ENCODE data around the gene MN1. TPM values are rescaled to one million over a fixed set of nuclear protein-coding genes. Genes with fewer than 3 reads are reported as not detected.

Gene MN1
- total and polyA plus RNA-seq, 2 experiments from 2014 or later = 1.0 to 6.8 TPM

DNA sequence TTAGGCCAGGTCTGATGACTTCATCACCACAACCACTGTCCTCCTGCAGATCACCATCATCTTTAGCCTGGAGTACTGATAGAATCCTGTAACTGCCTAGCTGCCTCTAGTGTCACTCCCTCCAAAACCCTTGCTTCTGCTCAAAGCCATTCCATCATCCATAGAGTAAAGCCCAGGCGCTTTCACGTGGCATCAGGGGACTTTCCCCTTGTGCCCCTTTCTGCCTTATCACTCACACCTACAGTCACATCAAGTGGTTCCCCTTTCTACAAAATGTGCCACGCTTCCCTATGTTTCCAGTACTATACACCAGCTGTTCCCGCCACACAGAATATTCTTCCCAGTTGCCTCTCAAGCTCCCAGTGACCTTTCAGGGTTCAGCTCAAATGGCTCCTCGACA, 75.9 kb downstream of the MN1 start:
- Mint-ChIP-seq H3K27ac (no peak overlapping the region), H3K9me3 (peaks cover 34% of the 10 kb centered on the region), H3K27me3 (ENCODE audit: insufficient read depth, low read depth, poor library complexity) (peaks cover 7% of the 10 kb centered on the region), H3K4me3 (no peak overlapping the region), H3K36me3 (ENCODE audit: low read depth) (peaks cover 52% of the 10 kb centered on the region), H3K4me1 (peaks cover 31% of the 10 kb centered on the region)
- ATAC-seq = no peak
- no peak overlapping the region for H3K4me2 ChIP-seq
- peaks cover 32% of the 10 kb centered on the region for H3K4me1 ChIP-seq (ENCODE audit: insufficient read depth)
- H3K79me2 ChIP-seq (replicated peaks; ENCODE audit: insufficient read depth) = peaks cover 97% of the 10 kb centered on the region
- peaks cover 14% of the 10 kb centered on the region; the same call in 1 of the 2 replicates for H3F3A ChIP-seq (replicated peaks; ENCODE audit: low read depth)
- TF ChIP-seq, protein P1, sequence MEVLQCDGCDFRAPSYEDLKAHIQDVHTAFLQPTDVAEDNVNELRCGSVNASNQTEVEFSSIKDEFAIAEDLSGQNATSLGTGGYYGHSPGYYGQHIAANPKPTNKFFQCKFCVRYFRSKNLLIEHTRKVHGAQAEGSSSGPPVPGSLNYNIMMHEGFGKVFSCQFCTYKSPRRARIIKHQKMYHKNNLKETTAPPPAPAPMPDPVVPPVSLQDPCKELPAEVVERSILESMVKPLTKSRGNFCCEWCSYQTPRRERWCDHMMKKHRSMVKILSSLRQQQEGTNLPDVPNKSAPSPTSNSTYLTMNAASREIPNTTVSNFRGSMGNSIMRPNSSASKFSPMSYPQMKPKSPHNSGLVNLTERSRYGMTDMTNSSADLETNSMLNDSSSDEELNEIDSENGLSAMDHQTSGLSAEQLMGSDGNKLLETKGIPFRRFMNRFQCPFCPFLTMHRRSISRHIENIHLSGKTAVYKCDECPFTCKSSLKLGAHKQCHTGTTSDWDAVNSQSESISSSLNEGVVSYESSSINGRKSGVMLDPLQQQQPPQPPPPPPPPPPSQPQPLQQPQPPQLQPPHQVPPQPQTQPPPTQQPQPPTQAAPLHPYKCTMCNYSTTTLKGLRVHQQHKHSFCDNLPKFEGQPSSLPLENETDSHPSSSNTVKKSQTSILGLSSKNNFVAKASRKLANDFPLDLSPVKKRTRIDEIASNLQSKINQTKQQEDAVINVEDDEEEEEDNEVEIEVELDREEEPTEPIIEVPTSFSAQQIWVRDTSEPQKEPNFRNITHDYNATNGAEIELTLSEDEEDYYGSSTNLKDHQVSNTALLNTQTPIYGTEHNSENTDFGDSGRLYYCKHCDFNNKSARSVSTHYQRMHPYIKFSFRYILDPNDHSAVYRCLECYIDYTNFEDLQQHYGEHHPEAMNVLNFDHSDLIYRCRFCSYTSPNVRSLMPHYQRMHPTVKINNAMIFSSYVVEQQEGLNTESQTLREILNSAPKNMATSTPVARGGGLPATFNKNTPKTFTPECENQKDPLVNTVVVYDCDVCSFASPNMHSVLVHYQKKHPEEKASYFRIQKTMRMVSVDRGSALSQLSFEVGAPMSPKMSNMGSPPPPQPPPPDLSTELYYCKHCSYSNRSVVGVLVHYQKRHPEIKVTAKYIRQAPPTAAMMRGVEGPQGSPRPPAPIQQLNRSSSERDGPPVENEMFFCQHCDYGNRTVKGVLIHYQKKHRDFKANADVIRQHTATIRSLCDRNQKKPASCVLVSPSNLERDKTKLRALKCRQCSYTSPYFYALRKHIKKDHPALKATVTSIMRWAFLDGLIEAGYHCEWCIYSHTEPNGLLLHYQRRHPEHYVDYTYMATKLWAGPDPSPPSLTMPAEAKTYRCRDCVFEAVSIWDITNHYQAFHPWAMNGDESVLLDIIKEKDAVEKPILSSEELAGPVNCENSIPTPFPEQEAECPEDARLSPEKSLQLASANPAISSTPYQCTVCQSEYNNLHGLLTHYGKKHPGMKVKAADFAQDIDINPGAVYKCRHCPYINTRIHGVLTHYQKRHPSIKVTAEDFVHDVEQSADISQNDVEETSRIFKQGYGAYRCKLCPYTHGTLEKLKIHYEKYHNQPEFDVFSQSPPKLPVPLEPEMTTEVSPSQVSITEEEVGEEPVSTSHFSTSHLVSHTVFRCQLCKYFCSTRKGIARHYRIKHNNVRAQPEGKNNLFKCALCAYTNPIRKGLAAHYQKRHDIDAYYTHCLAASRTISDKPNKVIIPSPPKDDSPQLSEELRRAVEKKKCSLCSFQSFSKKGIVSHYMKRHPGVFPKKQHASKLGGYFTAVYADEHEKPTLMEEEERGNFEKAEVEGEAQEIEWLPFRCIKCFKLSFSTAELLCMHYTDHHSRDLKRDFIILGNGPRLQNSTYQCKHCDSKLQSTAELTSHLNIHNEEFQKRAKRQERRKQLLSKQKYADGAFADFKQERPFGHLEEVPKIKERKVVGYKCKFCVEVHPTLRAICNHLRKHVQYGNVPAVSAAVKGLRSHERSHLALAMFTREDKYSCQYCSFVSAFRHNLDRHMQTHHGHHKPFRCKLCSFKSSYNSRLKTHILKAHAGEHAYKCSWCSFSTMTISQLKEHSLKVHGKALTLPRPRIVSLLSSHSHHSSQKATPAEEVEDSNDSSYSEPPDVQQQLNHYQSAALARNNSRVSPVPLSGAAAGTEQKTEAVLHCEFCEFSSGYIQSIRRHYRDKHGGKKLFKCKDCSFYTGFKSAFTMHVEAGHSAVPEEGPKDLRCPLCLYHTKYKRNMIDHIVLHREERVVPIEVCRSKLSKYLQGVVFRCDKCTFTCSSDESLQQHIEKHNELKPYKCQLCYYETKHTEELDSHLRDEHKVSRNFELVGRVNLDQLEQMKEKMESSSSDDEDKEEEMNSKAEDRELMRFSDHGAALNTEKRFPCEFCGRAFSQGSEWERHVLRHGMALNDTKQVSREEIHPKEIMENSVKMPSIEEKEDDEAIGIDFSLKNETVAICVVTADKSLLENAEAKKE (CRISPR knock-in tag; IDR thresholded peaks at IDR 0.05) = no peak
- TF ChIP-seq, protein P2, sequence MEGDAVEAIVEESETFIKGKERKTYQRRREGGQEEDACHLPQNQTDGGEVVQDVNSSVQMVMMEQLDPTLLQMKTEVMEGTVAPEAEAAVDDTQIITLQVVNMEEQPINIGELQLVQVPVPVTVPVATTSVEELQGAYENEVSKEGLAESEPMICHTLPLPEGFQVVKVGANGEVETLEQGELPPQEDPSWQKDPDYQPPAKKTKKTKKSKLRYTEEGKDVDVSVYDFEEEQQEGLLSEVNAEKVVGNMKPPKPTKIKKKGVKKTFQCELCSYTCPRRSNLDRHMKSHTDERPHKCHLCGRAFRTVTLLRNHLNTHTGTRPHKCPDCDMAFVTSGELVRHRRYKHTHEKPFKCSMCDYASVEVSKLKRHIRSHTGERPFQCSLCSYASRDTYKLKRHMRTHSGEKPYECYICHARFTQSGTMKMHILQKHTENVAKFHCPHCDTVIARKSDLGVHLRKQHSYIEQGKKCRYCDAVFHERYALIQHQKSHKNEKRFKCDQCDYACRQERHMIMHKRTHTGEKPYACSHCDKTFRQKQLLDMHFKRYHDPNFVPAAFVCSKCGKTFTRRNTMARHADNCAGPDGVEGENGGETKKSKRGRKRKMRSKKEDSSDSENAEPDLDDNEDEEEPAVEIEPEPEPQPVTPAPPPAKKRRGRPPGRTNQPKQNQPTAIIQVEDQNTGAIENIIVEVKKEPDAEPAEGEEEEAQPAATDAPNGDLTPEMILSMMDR (conservative IDR thresholded peaks at IDR 0.05; ENCODE audit: low read depth in 2 of 2) = no peak
- TF ChIP-seq, protein P3, sequence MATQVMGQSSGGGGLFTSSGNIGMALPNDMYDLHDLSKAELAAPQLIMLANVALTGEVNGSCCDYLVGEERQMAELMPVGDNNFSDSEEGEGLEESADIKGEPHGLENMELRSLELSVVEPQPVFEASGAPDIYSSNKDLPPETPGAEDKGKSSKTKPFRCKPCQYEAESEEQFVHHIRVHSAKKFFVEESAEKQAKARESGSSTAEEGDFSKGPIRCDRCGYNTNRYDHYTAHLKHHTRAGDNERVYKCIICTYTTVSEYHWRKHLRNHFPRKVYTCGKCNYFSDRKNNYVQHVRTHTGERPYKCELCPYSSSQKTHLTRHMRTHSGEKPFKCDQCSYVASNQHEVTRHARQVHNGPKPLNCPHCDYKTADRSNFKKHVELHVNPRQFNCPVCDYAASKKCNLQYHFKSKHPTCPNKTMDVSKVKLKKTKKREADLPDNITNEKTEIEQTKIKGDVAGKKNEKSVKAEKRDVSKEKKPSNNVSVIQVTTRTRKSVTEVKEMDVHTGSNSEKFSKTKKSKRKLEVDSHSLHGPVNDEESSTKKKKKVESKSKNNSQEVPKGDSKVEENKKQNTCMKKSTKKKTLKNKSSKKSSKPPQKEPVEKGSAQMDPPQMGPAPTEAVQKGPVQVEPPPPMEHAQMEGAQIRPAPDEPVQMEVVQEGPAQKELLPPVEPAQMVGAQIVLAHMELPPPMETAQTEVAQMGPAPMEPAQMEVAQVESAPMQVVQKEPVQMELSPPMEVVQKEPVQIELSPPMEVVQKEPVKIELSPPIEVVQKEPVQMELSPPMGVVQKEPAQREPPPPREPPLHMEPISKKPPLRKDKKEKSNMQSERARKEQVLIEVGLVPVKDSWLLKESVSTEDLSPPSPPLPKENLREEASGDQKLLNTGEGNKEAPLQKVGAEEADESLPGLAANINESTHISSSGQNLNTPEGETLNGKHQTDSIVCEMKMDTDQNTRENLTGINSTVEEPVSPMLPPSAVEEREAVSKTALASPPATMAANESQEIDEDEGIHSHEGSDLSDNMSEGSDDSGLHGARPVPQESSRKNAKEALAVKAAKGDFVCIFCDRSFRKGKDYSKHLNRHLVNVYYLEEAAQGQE (IDR thresholded peaks at IDR 0.05; ENCODE audit: unreplicated experiment) = no peak
- TF ChIP-seq EZH2 (IDR thresholded peaks at IDR 0.05; ENCODE audit: low read depth, unreplicated experiment) = no peak
- no peak for TF ChIP-seq CREB1 (CRISPR knock-in tag; IDR thresholded peaks at IDR 0.05; ENCODE audit: low read depth)
- no peak for TF ChIP-seq JUNB (IDR thresholded peaks at IDR 0.05; ENCODE audit: unreplicated experiment)
- no peak for TF ChIP-seq ZNF114 (CRISPR knock-in tag; IDR thresholded peaks at IDR 0.05)
- no peaks in the 10 kb centered on the region for H3K36me3 ChIP-seq (ENCODE audit: insufficient read depth)
- no peak overlapping the region for H3K4me3 ChIP-seq
- DNase-seq (ENCODE audit: low spot score) = no peak
- no peak overlapping the region for H2AFZ ChIP-seq
- H3K27ac ChIP-seq (ENCODE audit: low read depth) = no peak overlapping the region
- H3K9me2 ChIP-seq (ENCODE audit: insufficient read depth) = no peaks in the 10 kb centered on the region
- peaks cover 62% of the 10 kb centered on the region for H4K20me1 ChIP-seq (replicated peaks; ENCODE audit: insufficient read depth)
- H3K27me3 ChIP-seq (ENCODE audit: insufficient read depth) = no peaks in the 10 kb centered on the region
